Trophoblast cell (in vitro differentiated cells and primary cell): ENCODE data around the gene SSNA1.

Experiments used
- DNase-seq, 2 donors: peaks; one replicate each; pipeline ENCODE4 v3.0.0-alpha.2; 2016
- H2AFZ ChIP-seq: 2 replicates; pipeline ENCODE4 v1.6.1; 2013; ENCODE audit warnings: low read length, moderate library complexity, mild to moderate bottlenecking; ENCODE audit not compliant: insufficient read depth, poor library complexity
- H2AK5ac ChIP-seq: 2 replicates; pipeline ENCODE4 v1.6.1; 2013; ENCODE audit warnings: mild to moderate bottlenecking, low read length
- H2BK120ac ChIP-seq: 2 replicates; pipeline ENCODE4 v1.6.1; 2013; ENCODE audit warnings: low read length, mild to moderate bottlenecking, moderate library complexity; ENCODE audit not compliant: insufficient read depth, poor library complexity
- H2BK12ac ChIP-seq: 2 replicates; pipeline ENCODE4 v1.6.1; 2013; ENCODE audit warnings: mild to moderate bottlenecking, low read length, moderate library complexity
- H2BK5ac ChIP-seq: 2 replicates; pipeline ENCODE4 v1.6.1; 2013; ENCODE audit warnings: low read length, low read depth, moderate library complexity, mild to moderate bottlenecking; ENCODE audit not compliant: poor library complexity
- H3K14ac ChIP-seq: 2 replicates; pipeline ENCODE4 v1.6.1; 2013; ENCODE audit warnings: mild to moderate bottlenecking, low read length
- H3K18ac ChIP-seq: 2 replicates; pipeline ENCODE4 v1.6.1; 2013; ENCODE audit warnings: mild to moderate bottlenecking, low read length
- H3K23ac ChIP-seq: 2 replicates; pipeline ENCODE4 v1.6.1; 2013; ENCODE audit warnings: low read length
- H3K27ac ChIP-seq: 2 replicates; pipeline ENCODE4 v1.5.1; 2013; ENCODE audit warnings: low read depth, mild to moderate bottlenecking, inconsistent platforms, low read length, moderate library complexity
- H3K27me3 ChIP-seq: 2 replicates; pipeline ENCODE4 v1.6.1; 2013; ENCODE audit warnings: inconsistent platforms, mild to moderate bottlenecking, low read length, moderate library complexity; ENCODE audit not compliant: insufficient read depth
- H3K36me3 ChIP-seq, 2 experiments: 1 replicate in 1 of 2; 2 replicates in 1 of 2; pipeline ENCODE4 v1.6.1; 2013; ENCODE audit warnings: low read length in 2 of 2, mild to moderate bottlenecking in 2 of 2, moderate library complexity in 1 of 2; ENCODE audit not compliant: insufficient read depth in 2 of 2, control insufficient read depth in 1 of 2
- H3K4ac ChIP-seq: 2 replicates; pipeline ENCODE4 v1.6.1; 2013; ENCODE audit warnings: low read depth, mild to moderate bottlenecking, low read length, moderate library complexity
- H3K4me1 ChIP-seq, 2 experiments: 1 replicate in 1 of 2; 2 replicates in 1 of 2; pipeline ENCODE4 v1.6.1; 2013; ENCODE audit warnings: low read length in 2 of 2, mild to moderate bottlenecking in 2 of 2, moderate library complexity in 1 of 2; ENCODE audit not compliant: insufficient read depth in 2 of 2, control insufficient read depth in 1 of 2
- H3K4me2 ChIP-seq: 2 replicates; pipeline ENCODE4 v1.6.1; 2013; ENCODE audit warnings: inconsistent platforms, mild to moderate bottlenecking, low read length, moderate library complexity
- H3K4me3 ChIP-seq: 2 replicates; pipeline ENCODE4 v1.5.1; 2013; ENCODE audit warnings: mild to moderate bottlenecking, low read depth, low read length, inconsistent platforms
- H3K79me1 ChIP-seq: one replicate; pipeline ENCODE4 v1.6.1; 2013; ENCODE audit warnings: low read length
- H3K79me2 ChIP-seq: 2 replicates; pipeline ENCODE4 v1.6.1; 2013; ENCODE audit warnings: low read length, mild to moderate bottlenecking; ENCODE audit not compliant: control insufficient read depth, insufficient read depth, poor library complexity
- H3K9ac ChIP-seq: 2 replicates; pipeline ENCODE4 v1.6.1; 2013; ENCODE audit warnings: mild to moderate bottlenecking, low read length
- H3K9me3 ChIP-seq: 2 replicates; pipeline ENCODE4 v1.6.1; 2013; ENCODE audit warnings: low read depth, mild to moderate bottlenecking, control low read depth, inconsistent platforms, low read length; ENCODE audit not compliant: insufficient read depth
- H4K12ac ChIP-seq: 2 replicates; pipeline ENCODE4 v1.6.1; 2013; ENCODE audit warnings: low read depth, mild to moderate bottlenecking, low read length, moderate library complexity
- H4K8ac ChIP-seq: 2 replicates; pipeline ENCODE4 v1.6.1; 2013; ENCODE audit warnings: low read depth, mild to moderate bottlenecking, low read length, moderate library complexity
- H4K91ac ChIP-seq: one replicate; pipeline ENCODE4 v1.6.1; 2013; ENCODE audit warnings: low read depth, mild to moderate bottlenecking, low read length, moderate library complexity
- WGBS: extraction: QIAGEN DNeasy Blood & Tissue Kit; methylation state at CpG from one replicate; pipeline ENCODE4 v1.1.7; 2013; ENCODE audit warnings: missing lambda C conversion rate; ENCODE audit not compliant: insufficient read length, insufficient coverage; ENCODE audit errors: extremely low coverage; 5-methylcytosine and 5-hydroxymethylcytosine counted together

SSNA1 gene

DNA sequence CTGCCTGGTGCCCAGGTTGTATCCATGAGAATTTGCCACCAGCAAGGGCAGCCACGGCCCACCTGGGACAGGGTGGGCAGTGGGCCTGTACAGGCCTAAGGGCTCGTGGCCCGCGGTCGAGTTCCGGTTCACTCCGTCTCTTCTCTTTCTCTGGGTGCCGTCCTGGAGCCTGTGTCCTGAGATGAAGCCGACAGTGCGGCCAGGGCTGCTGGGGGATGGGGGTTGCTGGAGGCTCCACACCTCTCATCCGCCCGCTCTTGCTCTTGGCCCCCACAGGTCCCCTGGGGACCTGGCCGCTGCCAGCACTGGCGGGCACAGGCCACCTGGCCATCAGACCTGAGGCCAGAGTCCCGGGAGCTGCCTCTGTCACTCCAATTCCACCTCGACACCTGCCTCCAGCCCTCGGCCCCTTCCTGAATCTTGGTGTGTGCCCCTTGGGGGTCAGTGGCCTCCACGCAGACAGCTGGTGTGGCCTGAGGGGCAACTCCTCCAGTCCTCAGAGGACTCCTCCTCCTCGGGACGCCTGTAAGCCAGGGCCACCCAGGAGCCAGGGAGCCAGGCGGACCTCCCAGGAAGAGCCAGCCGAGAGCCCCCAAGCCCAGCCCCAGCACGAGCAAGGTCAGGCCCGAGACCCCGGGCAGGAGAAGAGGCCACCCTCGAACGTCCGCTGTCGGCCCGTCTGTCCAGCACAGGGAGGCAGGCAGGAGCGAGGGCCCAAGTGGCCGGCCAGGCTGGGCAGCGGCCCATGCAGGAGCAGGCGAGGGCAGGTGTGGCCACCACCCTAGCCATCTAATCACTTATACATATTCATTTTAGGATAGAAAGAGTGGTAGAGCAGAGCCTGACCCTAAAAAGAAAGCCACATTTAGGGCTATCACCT lies 23.9 kb upstream of the SSNA1 start:
- WGBS: no CpG with 5 or more reads among the region's 34 CpGs
- Histone ChIP-seq H3K4ac (no peak overlapping the region), H3K9ac (no peak overlapping the region), H2AFZ (no peak overlapping the region), H3K79me2 (no peaks in the 10 kb centered on the region), H3K14ac (no peak overlapping the region), H2AK5ac (no peak overlapping the region), H4K8ac (no peak overlapping the region), H3K9me3 (peaks cover 15% of the 10 kb centered on the region), H3K4me2 (no peak overlapping the region), H2BK120ac (no peak overlapping the region), H3K4me1 (peaks cover 0 to 10% of the 10 kb centered on the region in 2 experiments), H3K23ac (no peak overlapping the region), H4K91ac (no peak overlapping the region), H3K27me3 (peaks cover 75% of the 10 kb centered on the region), H3K79me1 (no peaks in the 10 kb centered on the region), H2BK5ac (no peak overlapping the region), H4K12ac (no peak overlapping the region), H3K27ac (no peak overlapping the region), H3K4me3 (no peak overlapping the region), H2BK12ac (no peak overlapping the region), H3K18ac (no peak overlapping the region), H3K36me3 (no peaks in the 10 kb centered on the region)
- no peak for DNase-seq

- H3K27me3 ChIP-seq: peaks cover 80% of the 10 kb centered on the region
- H3K36me3 ChIP-seq: no peaks in the 10 kb centered on the region
- H2BK120ac ChIP-seq: no peak overlapping the region
- no peak overlapping the region for H4K91ac ChIP-seq
- no peak overlapping the region for H3K27ac ChIP-seq
- H3K79me1 ChIP-seq: no peaks in the 10 kb centered on the region
- H3K4ac ChIP-seq: no peak overlapping the region
- H2BK12ac ChIP-seq: no peak overlapping the region
- no peak overlapping the region for H4K8ac ChIP-seq
- no peak overlapping the region for H3K14ac ChIP-seq
- WGBS: no CpG with 5 or more reads among the region's 32 CpGs
- no peak overlapping the region for H3K4me2 ChIP-seq
- H3K4me1 ChIP-seq: peaks cover 0 to 11% of the 10 kb centered on the region in 2 experiments
- no peak overlapping the region for H2AFZ ChIP-seq
- H3K79me2 ChIP-seq: no peaks in the 10 kb centered on the region
- H3K23ac ChIP-seq: no peak overlapping the region
- no peak for DNase-seq
- H3K9me3 ChIP-seq: peaks cover 13% of the 10 kb centered on the region
- no peak overlapping the region for H2AK5ac ChIP-seq
- H4K12ac ChIP-seq: no peak overlapping the region
- no peak overlapping the region for H3K18ac ChIP-seq
- H3K4me3 ChIP-seq: no peak overlapping the region
- H2BK5ac ChIP-seq: no peak overlapping the region
- no peak overlapping the region for H3K9ac ChIP-seq
These were observed 23.1 kb upstream of the SSNA1 start for GRCh38 chr9:137165250-137165836.

GRCh38 chr9:137166380-137167229 lies 21.9 kb upstream of the SSNA1 start:
- H4K12ac ChIP-seq: no peak overlapping the region
- H3K27me3 ChIP-seq: peaks cover 80% of the 10 kb centered on the region
- no peak overlapping the region for H3K27ac ChIP-seq
- peaks cover 12% of the 10 kb centered on the region for H3K9me3 ChIP-seq
- no peak overlapping the region for H3K4me3 ChIP-seq
- no peak overlapping the region for H3K4ac ChIP-seq
- no peak overlapping the region for H4K8ac ChIP-seq
- H2BK120ac ChIP-seq: no peak overlapping the region
- H3K36me3 ChIP-seq: no peaks in the 10 kb centered on the region
- no CpG with 5 or more reads among the region's 22 CpGs for WGBS
- no peak overlapping the region for H2BK12ac ChIP-seq
- no peak overlapping the region for H3K14ac ChIP-seq
- H3K79me1 ChIP-seq: no peaks in the 10 kb centered on the region
- H2AK5ac ChIP-seq: no peak overlapping the region
- H3K4me2 ChIP-seq: no peak overlapping the region
- no peak overlapping the region for H4K91ac ChIP-seq
- no peak overlapping the region for H3K18ac ChIP-seq
- H3K79me2 ChIP-seq: no peaks in the 10 kb centered on the region
- H2AFZ ChIP-seq: no peak overlapping the region
- peaks cover 0 to 11% of the 10 kb centered on the region in 2 experiments for H3K4me1 ChIP-seq
- H3K9ac ChIP-seq: no peak overlapping the region
- no peak overlapping the region for H3K23ac ChIP-seq
- H2BK5ac ChIP-seq: no peak overlapping the region
- no peak for DNase-seq

DNA sequence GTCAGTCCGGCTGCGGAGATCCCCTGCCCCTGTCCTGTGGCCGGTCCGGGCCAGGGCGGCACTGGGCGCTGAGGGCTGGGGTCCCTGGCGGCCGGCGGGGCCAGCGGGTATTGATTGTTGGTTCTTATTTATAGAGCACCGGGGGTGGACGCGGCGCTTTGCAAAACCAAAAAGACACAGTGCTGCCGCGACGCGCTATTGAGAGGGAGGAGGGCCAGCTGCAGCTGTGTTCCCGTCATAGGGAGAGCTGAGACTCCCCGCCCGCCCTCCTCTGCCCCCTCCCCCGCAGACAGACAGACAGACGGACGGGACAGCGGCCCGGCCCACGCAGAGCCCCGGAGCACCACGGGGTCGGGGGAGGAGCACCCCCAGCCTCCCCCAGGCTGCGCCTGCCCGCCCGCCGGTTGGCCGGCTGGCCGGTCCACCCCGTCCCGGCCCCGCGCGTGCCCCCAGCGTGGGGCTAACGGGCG lies 21.2 kb upstream of the SSNA1 start:
- Histone ChIP-seq H3K4me1 (peaks cover 0 to 11% of the 10 kb centered on the region in 2 experiments), H4K91ac (no peak overlapping the region), H4K8ac (no peak overlapping the region), H2BK5ac (no peak overlapping the region), H3K9ac (no peak overlapping the region), H3K79me2 (no peaks in the 10 kb centered on the region), H2AK5ac (no peak overlapping the region), H3K18ac (no peak overlapping the region), H3K79me1 (no peaks in the 10 kb centered on the region), H3K4me3 (no peak overlapping the region), H3K36me3 (no peaks in the 10 kb centered on the region), H3K27me3 (peaks cover 73% of the 10 kb centered on the region), H2BK12ac (no peak overlapping the region), H3K23ac (no peak overlapping the region), H3K9me3 (peaks cover 6% of the 10 kb centered on the region), H4K12ac (no peak overlapping the region), H3K4me2 (no peak overlapping the region), H3K14ac (no peak overlapping the region), H2AFZ (no peak overlapping the region), H3K27ac (no peak overlapping the region), H2BK120ac (no peak overlapping the region), H3K4ac (no peak overlapping the region)
- DNase-seq: no peak
- WGBS: no CpG with 5 or more reads among the region's 44 CpGs
